ENCODE data around the gene BCL11B. TPM values are rescaled to one million over a fixed set of nuclear protein-coding genes. Genes with fewer than 3 reads are reported as not detected.

Gene BCL11B
- total and polyA plus RNA-seq, 4 donors: 0.20 to 2.3 (median 0.66) TPM

GRCh38 chr14:99174081-99174769, 97.8 kb downstream of the BCL11B start:
- Histone ChIP-seq H3K27me3 (ENCODE audit: control insufficient read depth in 3 of 3, insufficient read depth in 3 of 3, low read length in 2 of 3) (no peaks in the 10 kb centered on the region), H3K27ac (ENCODE audit: low read depth in 1 of 2, low read length in 1 of 2) (no peak overlapping the region), H3K9ac (ENCODE audit: insufficient read depth in 1 of 2, low read length in 2 of 2) (no peak overlapping the region), H3K4me1 (ENCODE audit: control insufficient read depth in 5 of 5, insufficient read depth in 5 of 5, low read length in 5 of 5) (peaks cover 0 to 33% (median 14%) of the 10 kb centered on the region in 5 donors), H3K9me3 (ENCODE audit: control insufficient read depth in 4 of 4, insufficient read depth in 3 of 4, low read length in 3 of 4) (peaks cover 0 to 4% (median 0%) of the 10 kb centered on the region in 4 donors), H3K4me3 (no peak overlapping the region), H3K36me3 (ENCODE audit: control insufficient read depth in 4 of 4, insufficient read depth in 4 of 4, low read length in 4 of 4) (no peaks in the 10 kb centered on the region)
- no peak for DNase-seq
- no peak for TF ChIP-seq CTCF (IDR thresholded peaks at IDR 0.05; ENCODE audit: control extremely low read depth, extremely low read depth)
- 93 to 96% methylated on average over 79 of the region's 79 CpGs for WGBS, 2 donors
- ATAC-seq (ENCODE audit: insufficient read depth, low FRiP score): no peak

GRCh38 chr14:99173506-99173905, 98.5 kb downstream of the BCL11B start:
- Histone ChIP-seq H3K9me3 (ENCODE audit: control insufficient read depth in 4 of 4, insufficient read depth in 3 of 4, low read length in 3 of 4) (peaks cover 0 to 4% (median 0%) of the 10 kb centered on the region in 4 donors), H3K9ac (ENCODE audit: insufficient read depth in 1 of 2, low read length in 2 of 2) (no peak overlapping the region), H3K27me3 (ENCODE audit: control insufficient read depth in 3 of 3, insufficient read depth in 3 of 3, low read length in 2 of 3) (no peaks in the 10 kb centered on the region), H3K4me3 (no peak overlapping the region), H3K36me3 (ENCODE audit: control insufficient read depth in 4 of 4, insufficient read depth in 4 of 4, low read length in 4 of 4) (no peaks in the 10 kb centered on the region), H3K27ac (ENCODE audit: low read depth in 1 of 2, low read length in 1 of 2) (no peak overlapping the region), H3K4me1 (ENCODE audit: control insufficient read depth in 5 of 5, insufficient read depth in 5 of 5, low read length in 5 of 5) (peaks cover 0 to 28% (median 10%) of the 10 kb centered on the region in 5 donors)
- TF ChIP-seq CTCF (IDR thresholded peaks at IDR 0.05; ENCODE audit: control extremely low read depth, extremely low read depth): no peak
- ATAC-seq (ENCODE audit: insufficient read depth, low FRiP score) (no peak), DNase-seq (peak in 2 of 3 donors; percentile 51 to 70)
- 85 to 86% methylated on average over 3 of the region's 3 CpGs for WGBS, 2 donors

GRCh38 chr14:99173086-99173485, 98.9 kb downstream of the BCL11B start:
- H3K27ac ChIP-seq (ENCODE audit: low read depth in 1 of 2, low read length in 1 of 2): no peak overlapping the region
- H3K9me3 ChIP-seq (ENCODE audit: control insufficient read depth in 4 of 4, insufficient read depth in 3 of 4, low read length in 3 of 4): peaks cover 0 to 2% (median 0%) of the 10 kb centered on the region in 4 donors
- WGBS, 2 donors: 83 to 84% methylated on average over 11 of the region's 11 CpGs
- ATAC-seq (ENCODE audit: insufficient read depth, low FRiP score) (no peak), DNase-seq (peak in 1 of 3 donors; percentile 26)
- no peak overlapping the region for H3K4me3 ChIP-seq
- H3K4me1 ChIP-seq (ENCODE audit: control insufficient read depth in 5 of 5, insufficient read depth in 5 of 5, low read length in 5 of 5): peaks cover 0 to 23% (median 6%) of the 10 kb centered on the region in 5 donors
- H3K27me3 ChIP-seq (ENCODE audit: control insufficient read depth in 3 of 3, insufficient read depth in 3 of 3, low read length in 2 of 3): no peaks in the 10 kb centered on the region
- no peaks in the 10 kb centered on the region for H3K36me3 ChIP-seq (ENCODE audit: control insufficient read depth in 4 of 4, insufficient read depth in 4 of 4, low read length in 4 of 4)
- no peak overlapping the region for H3K9ac ChIP-seq (ENCODE audit: insufficient read depth in 1 of 2, low read length in 2 of 2)
- TF ChIP-seq CTCF (IDR thresholded peaks at IDR 0.05; ENCODE audit: control extremely low read depth, extremely low read depth): no peak

All from lung (tissue), 12 donors.